ENCODE measurements around the gene PLSCR1.

DNA sequence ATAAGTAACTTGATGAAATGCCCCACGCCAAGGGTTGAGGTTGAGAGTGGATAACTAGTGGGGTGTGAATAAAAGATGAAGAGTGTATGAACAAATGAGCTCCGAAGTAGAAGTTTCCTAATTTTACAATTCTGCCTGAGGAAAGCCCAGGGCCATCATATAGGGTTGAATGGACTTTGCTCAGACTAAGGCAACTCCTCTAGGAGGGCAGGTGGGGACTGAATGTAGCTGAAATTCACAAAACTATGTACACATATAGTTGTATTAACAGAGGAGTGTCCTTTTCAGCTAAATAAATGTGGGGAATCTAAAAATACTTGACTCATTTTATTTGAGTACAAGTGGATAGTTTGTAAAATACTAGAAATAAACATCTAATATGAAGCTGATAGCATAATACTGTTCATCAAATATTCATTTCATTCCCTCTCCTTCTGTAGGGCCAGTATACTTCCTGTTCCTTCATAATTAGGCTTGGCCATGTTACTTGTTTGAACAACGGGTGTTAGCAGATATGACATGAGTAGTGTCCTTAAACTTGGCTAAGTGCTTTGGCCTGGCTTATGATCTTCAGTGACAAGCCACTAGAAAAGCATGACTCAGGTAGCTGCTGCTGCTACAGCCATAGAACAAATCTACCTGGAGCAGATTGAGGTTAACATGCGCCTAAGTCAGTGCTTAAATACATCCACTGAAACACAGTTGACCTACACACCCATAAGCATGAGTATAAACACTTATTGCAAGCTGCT is 26.5 kb downstream of the PLSCR1 start:
- TF ChIP-seq YY1 (IDR thresholded peaks at IDR 0.05; ENCODE audit: insufficient read depth, insufficient read length) (no peak), SUZ12 (IDR thresholded peaks at IDR 0.05; ENCODE audit: extremely low read depth, insufficient read depth, insufficient read length) (no peak)

All from NT2/D1 (cell line).